HL-60 (cell line): ENCODE results near the gene TBL1X.

Experiments
- DNase-seq, 2 experiments: peaks; one replicate each; pipeline ENCODE4 v3.0.0-alpha.2; 2010 to 2020; ENCODE audit warnings: low read depth in 1 of 2, low spot score in 1 of 2
- H3K27ac ChIP-seq: fragments of 250-450 bp; sonication (Bioruptor Pico); replicated peaks from 2 replicates; pipeline ENCODE4 v1.5.1; 2020; ENCODE audit warnings: mild to moderate bottlenecking, moderate library complexity
- H3K27me3 ChIP-seq: fragments of 250-450 bp; sonication (Bioruptor Pico); 2 replicates; pipeline ENCODE4 v1.5.1; 2021; ENCODE audit warnings: mild to moderate bottlenecking, moderate library complexity; ENCODE audit not compliant: insufficient read depth, poor library complexity, severe bottlenecking
- H3K4me3 ChIP-seq: replicated peaks from 2 replicates; pipeline ENCODE4 v1.5.1; 2011; ENCODE audit warnings: mild to moderate bottlenecking, control low read depth, low read length; ENCODE audit not compliant: insufficient read depth
- GABPA ChIP-seq: IDR thresholded peaks from 2 replicates; pipeline ENCODE4 v1.6.1; 2012; ENCODE audit warnings: low read depth
- POLR2AphosphoS5 ChIP-seq: IDR thresholded peaks from 2 replicates; pipeline ENCODE4 v1.6.1; 2012; ENCODE audit warnings: low read depth
- SPI1 ChIP-seq: IDR thresholded peaks from 2 replicates; pipeline ENCODE4 v1.6.1; 2012; ENCODE audit warnings: low read depth, mild to moderate bottlenecking, borderline replicate concordance
- TF ChIP-seq, protein P1 (sequence below): IDR thresholded peaks from one replicate; pipeline ENCODE4 v1.5.1; 2011; ENCODE audit warnings: low read length, control low read depth, inconsistent platforms; ENCODE audit not compliant: insufficient read depth
- TF ChIP-seq, protein P2 (sequence below): IDR thresholded peaks from 2 replicates; pipeline ENCODE4 v1.6.1; 2012; ENCODE audit warnings: low read depth; ENCODE audit not compliant: insufficient replicate concordance

Gene TBL1X

DNA sequence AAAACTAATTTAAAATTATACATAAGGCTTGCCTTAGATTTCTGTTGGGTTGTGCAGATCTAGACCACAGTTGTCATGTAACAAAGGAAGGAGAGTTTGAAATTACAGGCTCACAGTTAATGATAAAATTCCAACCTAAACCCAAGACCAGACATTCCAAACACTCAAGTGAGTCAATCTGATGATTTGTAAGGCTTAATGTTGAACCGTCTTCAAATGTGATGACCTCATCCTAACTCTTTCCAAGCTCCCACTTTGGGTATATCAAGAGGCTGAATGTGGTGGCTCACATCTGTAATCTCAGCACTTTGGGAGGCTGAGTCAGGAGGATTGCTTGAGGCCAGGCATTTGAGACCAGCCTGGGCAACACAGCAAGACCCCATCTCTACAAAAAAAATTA lies 149.2 kb downstream of the TBL1X start:
- H3K4me3 ChIP-seq: no peak overlapping the region
- TF ChIP-seq, protein P1, sequence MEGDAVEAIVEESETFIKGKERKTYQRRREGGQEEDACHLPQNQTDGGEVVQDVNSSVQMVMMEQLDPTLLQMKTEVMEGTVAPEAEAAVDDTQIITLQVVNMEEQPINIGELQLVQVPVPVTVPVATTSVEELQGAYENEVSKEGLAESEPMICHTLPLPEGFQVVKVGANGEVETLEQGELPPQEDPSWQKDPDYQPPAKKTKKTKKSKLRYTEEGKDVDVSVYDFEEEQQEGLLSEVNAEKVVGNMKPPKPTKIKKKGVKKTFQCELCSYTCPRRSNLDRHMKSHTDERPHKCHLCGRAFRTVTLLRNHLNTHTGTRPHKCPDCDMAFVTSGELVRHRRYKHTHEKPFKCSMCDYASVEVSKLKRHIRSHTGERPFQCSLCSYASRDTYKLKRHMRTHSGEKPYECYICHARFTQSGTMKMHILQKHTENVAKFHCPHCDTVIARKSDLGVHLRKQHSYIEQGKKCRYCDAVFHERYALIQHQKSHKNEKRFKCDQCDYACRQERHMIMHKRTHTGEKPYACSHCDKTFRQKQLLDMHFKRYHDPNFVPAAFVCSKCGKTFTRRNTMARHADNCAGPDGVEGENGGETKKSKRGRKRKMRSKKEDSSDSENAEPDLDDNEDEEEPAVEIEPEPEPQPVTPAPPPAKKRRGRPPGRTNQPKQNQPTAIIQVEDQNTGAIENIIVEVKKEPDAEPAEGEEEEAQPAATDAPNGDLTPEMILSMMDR: no peak
- TF ChIP-seq GABPA (no peak), SPI1 (no peak), POLR2AphosphoS5 (no peak)
- TF ChIP-seq, protein P2, sequence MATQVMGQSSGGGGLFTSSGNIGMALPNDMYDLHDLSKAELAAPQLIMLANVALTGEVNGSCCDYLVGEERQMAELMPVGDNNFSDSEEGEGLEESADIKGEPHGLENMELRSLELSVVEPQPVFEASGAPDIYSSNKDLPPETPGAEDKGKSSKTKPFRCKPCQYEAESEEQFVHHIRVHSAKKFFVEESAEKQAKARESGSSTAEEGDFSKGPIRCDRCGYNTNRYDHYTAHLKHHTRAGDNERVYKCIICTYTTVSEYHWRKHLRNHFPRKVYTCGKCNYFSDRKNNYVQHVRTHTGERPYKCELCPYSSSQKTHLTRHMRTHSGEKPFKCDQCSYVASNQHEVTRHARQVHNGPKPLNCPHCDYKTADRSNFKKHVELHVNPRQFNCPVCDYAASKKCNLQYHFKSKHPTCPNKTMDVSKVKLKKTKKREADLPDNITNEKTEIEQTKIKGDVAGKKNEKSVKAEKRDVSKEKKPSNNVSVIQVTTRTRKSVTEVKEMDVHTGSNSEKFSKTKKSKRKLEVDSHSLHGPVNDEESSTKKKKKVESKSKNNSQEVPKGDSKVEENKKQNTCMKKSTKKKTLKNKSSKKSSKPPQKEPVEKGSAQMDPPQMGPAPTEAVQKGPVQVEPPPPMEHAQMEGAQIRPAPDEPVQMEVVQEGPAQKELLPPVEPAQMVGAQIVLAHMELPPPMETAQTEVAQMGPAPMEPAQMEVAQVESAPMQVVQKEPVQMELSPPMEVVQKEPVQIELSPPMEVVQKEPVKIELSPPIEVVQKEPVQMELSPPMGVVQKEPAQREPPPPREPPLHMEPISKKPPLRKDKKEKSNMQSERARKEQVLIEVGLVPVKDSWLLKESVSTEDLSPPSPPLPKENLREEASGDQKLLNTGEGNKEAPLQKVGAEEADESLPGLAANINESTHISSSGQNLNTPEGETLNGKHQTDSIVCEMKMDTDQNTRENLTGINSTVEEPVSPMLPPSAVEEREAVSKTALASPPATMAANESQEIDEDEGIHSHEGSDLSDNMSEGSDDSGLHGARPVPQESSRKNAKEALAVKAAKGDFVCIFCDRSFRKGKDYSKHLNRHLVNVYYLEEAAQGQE: no peak
- H3K27ac ChIP-seq: no peak overlapping the region
- DNase-seq: no peak
- H3K27me3 ChIP-seq: no peaks in the 10 kb centered on the region

DNA sequence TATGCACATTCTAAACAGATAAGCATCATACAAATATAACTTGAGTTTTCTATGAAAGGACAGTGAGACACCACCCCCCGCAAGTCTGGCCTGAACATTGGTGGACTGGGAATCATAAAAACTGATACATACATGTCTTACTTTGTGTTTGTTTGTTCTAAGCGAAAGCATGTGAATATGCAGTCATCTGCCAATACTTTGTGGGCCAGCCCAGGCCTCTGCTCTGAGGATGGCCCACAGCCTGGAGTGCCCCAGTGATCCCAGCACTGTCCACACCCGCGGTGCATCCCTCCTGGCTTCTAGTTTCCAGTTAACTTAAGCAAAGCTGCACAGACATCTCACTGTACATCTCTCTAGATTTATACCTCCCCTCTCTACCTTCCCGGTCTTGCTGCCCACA lies 154.3 kb downstream of the TBL1X start:
- no peak for TF ChIP-seq GABPA
- no peak for DNase-seq
- H3K27ac ChIP-seq: no peak overlapping the region
- H3K27me3 ChIP-seq: no peaks in the 10 kb centered on the region
- H3K4me3 ChIP-seq: no peak overlapping the region

DNA sequence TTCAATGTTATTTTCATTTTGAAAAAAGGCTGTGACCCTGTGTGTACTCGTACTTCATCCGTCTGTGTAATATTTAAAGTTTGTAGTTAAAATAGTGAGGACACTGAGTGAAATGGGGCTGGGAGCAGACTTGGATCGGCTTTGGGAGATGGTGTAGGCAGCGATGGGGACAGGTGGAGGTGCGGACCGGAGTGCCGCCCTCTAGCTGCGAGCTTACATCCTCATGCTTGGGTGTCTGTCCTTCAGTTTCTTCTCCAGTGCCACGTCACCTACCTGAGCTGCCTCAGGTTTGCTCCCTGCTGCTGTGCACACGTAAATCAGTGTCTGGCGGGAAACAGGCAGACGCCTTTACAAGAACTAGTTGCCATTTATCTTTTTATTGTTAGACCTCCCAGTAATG lies 154.7 kb downstream of the TBL1X start:
- no peak overlapping the region for H3K4me3 ChIP-seq
- TF ChIP-seq POLR2AphosphoS5 (no peak), SPI1 (no peak), GABPA (no peak)
- TF ChIP-seq, protein P1: no peak
- TF ChIP-seq, protein P2: no peak
- no peaks in the 10 kb centered on the region for H3K27me3 ChIP-seq
- no peak overlapping the region for H3K27ac ChIP-seq
- DNase-seq: no peak

DNA sequence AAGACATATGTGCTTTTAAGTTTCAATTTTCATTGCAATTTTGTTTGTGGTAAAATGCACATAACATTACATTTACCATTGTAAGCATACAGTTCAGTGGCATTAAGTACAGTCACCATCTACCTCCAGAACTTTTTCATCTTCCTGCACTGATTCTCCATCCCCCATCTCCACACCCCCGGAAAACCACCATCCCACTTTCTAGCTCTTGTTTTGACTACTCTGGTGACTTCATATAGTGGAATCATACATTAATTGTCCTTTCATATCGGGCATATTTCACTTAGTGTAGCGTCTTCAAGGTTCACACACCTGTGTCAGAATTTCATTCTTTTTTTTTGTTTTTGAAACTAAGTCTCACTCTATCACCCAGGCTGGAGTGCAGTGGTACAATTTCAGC lies 157.3 kb downstream of the TBL1X start:
- Histone ChIP-seq H3K27ac (no peak overlapping the region), H3K27me3 (no peaks in the 10 kb centered on the region), H3K4me3 (no peak overlapping the region)
- TF ChIP-seq, protein P1: no peak
- no peak for TF ChIP-seq POLR2AphosphoS5
- no peak for TF ChIP-seq GABPA
- TF ChIP-seq, protein P2: no peak
- DNase-seq: no peak
